Measurements from ENCODE around the gene PRPF6.
A peak's percentile ranks its signal among the peaks of the same experiment; 100 is the strongest.

The PRPF6 gene

DNA sequence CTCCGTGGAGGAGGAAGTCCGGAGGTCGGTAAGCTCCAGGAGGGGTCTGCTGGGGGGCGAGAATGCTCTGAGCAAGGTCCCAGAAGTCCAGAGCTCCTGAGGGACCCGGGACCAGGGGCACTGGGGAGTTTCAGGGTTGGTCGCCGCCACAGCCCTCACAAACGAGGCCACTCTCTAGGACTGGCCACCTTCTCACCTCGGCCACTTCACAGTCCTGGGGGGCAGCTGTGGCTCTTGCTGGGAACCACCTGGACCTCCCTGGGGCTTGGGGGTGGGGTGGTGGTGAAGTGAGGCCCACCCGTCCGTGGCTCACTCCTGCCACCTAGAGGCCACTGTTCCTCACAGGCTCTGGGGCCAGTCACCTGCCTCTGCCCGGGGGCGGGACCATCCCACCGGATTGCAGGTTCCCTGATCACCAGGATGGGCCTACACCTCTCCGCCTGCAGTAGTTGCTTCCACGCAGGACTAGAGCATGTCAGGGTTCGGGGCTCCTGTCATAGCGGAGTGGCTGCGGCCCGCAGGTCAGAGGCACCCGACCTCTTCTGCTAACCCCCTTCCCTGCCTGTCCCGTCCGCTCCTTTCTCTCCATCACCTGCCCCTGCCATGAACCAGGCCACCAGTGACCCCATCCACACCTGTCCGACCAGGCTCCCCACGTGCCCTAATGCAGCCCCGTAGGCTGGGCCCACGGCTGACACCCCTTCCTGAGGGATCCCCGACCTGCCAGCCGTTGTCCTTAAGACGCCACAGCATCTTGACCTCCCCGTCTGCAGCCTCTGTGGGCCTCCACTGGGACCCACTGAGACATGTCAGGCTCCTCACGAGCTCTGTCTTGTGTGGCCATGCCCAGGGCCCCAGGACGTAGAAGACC, 76.9 kb downstream of the PRPF6 start:
- DNase-seq (ENCODE audit: low read depth in 1 of 2, low spot score in 1 of 2) = peak; percentile 62 to 71

DNA sequence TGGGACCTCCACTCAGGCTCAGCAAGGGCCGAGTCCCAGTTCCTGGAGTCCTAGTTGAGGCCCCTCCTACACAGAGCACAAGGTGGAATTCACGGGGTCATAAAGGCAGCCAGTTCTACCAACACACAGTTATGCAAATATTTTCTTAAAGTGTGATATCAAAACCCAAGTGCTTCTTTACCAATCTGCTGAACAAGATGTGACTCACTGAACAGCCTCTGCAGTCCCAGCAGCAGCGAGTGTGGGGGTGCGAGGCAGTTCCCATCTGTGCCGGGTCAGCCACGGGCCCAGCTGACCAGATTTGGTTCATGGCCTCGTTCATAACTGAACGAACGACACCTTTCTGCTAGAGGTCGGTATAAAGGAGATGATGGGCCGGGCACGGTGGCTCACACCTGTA, 77.6 kb downstream of the PRPF6 start:
- no peak for DNase-seq (ENCODE audit: low read depth in 1 of 2, low spot score in 1 of 2)

DNA sequence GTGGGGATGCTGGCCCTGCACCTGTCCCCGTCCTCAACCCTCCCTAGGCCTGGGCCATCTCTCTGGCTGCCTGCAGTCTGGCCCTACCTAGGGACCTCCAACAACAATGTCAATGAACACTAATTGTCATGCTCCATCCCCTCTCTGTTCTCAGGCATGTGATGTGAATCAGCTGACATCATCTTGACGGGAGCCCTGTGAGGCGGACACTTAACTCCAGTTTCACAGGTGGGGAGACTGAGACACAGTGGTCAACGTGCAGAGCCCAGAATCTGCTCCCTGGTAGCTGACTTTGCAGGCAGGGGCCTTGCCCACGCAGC, 81.3 kb downstream of the PRPF6 start:
- DNase-seq (ENCODE audit: low read depth in 1 of 2, low spot score in 1 of 2) = no peak

DNA sequence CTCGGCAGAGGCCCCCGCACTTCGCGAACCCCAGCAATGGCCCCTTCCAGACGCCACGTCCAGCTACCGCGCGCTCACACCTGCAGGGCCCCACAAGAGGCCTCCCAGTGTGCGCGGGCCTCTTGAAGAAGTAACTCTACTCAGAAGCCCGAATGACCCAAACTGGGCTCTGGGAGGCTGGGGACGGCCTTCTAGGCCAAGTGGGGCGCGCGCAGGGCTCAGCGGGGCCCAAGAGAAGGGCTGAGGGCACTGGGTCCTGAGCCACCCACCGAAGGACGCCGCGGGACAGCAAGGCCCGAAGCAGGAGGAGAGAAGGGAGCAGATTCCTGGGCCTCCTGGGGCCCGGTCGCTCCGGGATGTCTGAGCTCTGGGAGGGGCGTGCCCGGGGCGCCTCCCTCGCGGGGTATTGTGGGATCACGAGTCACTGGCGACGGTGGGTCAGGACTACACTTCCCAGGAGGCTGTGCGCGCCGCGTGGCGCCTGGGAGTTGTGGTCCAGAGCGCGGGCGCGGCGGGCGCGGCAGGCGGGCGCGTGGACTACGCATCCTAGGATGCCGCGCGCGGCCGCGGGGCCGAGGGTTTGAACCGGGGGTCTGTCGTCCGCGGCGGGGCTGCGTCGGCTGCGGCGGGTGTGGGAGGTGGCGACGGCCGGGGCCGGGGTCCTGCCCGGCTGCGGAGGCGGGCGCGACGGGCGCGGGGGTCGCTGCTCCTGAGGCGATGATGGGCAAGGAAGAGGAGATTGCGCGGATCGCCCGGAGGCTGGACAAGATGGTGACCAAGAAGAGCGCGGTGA, 81.9 kb downstream of the PRPF6 start, which contains the start of gene TCEA2:
Gene TCEA2 (plus strand): TSS at position 603 of the 793 bp plus-strand sequence. CDS start 115 bp downstream, at position 718.
- peak; percentile 90 for DNase-seq (ENCODE audit: low read depth in 1 of 2, low spot score in 1 of 2)

DNA sequence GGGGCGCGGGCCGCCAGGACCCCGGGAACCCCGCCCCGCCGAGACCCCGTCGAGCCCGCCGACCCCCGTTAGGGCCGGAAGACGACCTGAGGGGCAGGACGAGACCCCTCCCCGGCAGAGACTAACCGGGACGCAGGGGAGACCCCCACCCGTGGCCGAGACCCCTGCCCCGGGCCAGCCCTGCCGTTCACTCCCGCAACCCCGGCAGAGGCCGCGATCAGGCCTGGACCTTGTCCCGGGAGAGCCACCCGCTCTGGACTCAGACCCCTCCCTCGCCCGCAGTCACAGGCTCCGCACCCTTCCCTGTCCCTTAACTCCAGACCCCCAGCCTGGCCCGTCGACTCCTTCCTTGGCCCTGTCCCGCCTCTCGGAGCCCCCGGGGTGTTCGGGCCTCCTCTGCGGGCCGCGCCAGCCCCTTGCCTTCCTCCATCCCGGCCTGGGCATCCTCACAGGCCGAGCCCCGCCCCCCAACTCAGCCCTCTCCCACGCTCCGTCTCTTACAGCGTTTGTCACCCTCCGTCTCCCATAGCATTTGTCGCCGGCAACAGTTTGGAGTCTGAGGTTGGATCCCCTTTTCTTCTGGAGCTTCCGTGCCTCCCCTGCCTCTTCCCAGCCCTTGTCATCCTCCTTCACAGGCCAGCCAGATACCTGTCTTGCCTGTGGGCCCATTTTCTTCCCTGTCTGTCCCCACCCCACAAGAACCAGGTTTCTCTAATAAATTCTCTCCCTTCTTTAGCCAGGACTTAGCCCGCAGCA, 82.6 kb downstream of the PRPF6 start:
- no peak for DNase-seq (ENCODE audit: low read depth in 1 of 2, low spot score in 1 of 2)

DNA sequence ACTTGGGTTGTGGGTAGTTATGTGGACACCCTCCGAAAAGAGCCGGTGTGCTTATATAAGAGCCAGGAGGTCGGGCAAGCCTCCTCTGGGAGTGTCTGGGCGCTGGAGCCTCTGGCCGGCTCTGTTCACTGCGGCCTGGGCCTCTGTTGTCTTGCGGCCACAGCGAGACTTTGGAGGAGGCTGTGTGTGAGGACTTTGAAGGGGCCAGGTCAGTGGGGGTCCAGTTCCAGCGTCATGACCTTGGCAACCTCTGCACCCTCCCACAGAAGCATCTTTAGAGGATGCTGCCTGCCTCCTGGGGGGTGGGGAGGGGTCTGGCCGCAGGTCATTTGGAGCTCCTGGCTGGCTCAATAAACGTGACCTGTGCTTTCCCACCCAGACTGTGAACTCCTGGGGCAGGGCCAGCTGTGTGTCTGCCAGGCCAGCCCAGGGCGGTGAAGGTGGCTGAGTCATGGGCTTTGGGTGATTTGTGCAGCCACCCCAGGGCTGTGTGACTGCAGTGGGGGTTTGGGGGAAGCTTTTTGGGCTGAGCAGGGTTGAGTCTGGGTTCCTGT, 83.3 kb downstream of the PRPF6 start:
- DNase-seq (ENCODE audit: low read depth in 1 of 2, low spot score in 1 of 2) = no peak

DNA sequence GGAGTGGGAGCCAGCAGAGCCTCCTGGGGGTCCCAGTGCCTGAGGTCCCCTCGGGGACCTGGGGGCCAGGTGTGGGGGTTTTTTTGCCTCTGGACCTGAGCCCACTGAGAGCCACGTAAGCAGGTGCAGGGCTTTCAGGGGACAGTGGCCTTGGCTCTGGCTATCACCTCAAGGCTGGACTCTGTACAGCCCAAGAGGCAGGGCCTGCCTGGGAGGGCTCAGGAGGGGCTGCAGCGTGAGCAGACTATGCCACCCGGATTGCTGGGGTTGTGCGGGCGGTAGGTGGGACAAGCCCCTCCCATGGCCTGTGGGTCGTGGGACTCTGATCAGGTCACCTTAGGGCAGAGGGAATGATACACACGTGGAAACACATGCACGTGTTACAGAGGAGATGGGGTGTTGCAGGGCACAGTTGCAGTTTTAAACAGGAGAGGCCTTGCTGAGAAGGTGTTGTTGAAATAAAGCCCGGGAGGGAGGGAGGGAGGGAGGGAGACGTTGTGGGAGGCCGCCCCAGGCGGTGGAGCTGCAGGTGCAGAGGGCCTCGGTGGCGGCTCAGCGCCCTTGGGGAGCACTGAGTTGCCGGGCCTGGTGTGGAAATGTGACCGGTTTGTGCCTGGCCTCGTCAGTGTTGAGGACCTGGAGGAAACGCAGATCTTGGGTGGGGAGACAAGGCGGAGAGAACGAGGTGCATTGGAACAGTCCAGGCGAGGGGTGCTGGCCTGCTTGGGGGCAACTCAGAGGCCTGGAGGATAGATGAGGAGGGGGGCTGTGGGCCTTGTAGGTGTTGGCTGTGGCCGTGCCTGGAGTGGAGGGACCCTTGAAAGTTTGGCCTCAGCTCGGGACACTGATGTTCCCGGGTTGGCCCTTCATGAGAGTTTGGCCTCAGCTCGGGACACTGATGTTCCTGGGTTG, 84.4 kb downstream of the PRPF6 start:
- DNase-seq (ENCODE audit: low read depth in 1 of 2, low spot score in 1 of 2) = no peak

DNA sequence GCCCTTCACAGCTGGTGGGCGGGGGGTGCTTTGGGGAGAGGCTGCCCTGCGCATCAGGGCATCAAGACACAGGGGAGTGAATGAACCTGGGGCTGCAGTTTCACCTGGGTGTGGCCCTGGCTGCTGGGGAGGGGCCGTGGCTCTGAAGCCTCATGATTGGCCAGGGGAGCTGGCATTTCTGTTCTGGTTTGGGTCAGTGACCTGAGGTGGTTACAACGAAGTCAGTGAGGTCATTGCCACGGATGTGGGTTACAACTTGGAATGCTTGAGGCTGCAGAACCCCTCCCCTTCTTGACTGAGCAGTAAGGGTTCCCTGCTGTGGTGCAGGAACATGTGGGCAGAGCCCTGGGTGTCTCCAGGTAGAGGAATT, 85.0 kb downstream of the PRPF6 start:
- DNase-seq (ENCODE audit: low read depth in 1 of 2, low spot score in 1 of 2) = no peak

DNA sequence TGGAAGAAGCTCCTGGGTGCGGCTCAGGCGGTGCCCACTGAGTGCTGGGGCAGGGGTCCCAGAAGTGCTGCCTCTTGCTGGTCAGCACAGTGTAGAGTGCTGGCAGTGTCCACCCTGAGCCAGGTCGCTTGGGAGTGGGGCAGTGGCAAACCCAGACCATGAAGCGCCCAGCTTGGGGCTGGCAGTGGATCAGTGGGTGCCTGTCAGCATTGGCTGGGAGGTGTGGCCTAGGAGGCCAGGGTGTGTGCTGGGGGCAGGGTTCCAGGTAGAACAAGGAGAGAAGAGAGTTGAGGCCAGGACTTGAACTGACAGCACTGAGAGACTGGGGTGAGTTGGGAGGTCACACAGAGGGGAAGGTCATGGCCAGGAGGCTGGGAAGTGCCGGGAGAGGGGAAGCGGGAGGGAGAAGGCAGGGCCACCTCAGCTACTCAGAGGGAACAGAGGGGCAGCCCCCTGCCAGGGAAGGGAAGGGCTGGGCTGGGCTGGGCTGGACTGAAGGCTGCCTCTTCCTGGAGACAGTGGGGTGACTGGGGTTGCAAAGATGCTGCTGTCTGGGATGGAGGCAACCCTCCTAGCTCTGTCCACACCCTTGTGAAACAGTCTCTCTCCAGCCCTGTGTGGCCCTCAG, 86.2 kb downstream of the PRPF6 start:
- no peak for DNase-seq (ENCODE audit: low read depth in 1 of 2, low spot score in 1 of 2)

DNA sequence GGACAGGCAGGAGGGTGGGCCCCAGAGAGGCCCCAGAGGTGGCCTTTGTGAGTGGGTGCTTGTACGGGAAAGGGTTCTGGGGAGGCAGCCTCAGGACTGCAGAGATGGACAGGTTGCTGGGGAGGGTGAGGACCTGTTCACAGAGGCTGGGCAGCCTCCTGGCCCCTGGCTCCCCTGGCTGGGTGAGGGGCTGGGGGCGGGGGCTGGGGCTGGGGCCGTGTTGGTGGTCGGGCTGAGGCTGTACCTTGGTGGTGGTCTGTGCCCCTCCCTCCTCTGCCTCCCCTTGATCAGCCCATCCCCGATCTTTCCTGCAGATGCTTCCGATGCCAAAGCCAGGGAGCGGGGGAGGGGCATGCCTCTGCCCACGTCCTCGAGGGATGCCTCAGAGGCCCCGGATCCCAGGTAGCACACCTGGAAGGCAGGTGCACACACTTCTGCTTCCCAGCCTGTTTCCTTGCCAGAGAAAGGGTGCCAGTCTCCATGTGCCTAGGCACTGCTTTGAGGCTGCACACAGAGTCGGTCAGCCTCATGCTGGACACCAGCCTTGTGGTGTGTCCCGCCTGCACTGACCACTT, 86.9 kb downstream of the PRPF6 start:
- no peak for DNase-seq (ENCODE audit: low read depth in 1 of 2, low spot score in 1 of 2)

DNA sequence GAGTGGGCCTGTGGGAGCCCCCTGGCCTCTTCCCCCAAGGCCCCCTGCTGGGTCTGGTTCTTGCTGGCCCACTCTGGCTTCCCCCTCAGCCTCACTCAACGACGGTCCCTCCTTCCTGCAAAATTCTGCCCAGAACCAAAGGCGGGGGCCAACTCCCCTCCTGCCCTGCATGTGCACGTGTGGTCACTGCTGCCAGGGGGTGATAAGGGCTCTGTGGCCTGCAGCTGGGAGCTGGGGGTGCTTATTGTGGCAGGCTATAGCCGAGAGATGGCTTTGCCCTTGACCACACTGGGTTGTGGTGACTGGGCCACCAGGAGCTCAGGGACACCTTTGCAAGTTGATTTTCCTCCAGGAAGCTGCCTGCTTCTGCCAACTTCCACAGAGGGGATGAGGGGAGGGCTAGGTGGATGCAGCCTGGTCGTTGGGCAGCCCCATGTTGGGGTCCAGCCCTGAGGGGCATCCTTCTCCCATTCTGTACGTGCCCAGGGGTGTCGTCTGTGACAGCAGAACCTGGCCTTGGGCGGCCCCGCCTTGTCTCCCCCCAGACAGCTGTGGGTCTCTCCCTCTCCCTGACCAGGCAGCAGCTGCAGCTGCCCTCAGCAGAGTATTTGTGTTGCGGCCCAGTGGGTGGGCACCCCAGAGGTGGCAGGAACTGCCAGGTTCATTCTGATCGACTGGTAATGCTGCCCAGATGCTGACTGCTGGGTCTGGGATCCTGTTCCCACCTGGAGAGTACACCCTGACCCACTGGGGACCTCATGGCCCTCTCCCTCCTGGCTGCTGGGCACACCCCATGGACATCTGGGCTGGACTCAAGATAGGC, 87.7 kb downstream of the PRPF6 start:
- DNase-seq (ENCODE audit: low read depth in 1 of 2, low spot score in 1 of 2) = no peak

DNA sequence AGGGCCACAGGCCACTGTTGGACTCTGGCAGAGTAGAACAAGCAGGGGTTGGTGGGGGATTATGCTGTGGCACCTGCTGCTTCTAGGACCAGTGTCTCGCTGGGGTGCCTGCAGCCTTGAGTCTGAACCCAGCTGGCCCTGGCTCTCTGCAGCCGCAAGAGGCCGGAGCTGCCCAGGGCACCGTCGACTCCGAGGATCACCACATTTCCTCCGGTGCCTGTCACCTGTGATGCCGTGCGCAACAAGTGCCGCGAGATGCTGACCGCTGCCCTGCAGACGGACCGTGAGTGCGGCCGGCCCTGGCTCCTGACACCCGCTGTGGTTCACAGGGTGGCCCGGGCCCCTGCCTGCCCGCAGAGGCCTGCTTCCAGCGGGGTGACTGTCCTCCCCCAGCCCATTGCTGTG, 88.3 kb downstream of the PRPF6 start:
- DNase-seq (ENCODE audit: low read depth in 1 of 2, low spot score in 1 of 2) = no peak

DNA sequence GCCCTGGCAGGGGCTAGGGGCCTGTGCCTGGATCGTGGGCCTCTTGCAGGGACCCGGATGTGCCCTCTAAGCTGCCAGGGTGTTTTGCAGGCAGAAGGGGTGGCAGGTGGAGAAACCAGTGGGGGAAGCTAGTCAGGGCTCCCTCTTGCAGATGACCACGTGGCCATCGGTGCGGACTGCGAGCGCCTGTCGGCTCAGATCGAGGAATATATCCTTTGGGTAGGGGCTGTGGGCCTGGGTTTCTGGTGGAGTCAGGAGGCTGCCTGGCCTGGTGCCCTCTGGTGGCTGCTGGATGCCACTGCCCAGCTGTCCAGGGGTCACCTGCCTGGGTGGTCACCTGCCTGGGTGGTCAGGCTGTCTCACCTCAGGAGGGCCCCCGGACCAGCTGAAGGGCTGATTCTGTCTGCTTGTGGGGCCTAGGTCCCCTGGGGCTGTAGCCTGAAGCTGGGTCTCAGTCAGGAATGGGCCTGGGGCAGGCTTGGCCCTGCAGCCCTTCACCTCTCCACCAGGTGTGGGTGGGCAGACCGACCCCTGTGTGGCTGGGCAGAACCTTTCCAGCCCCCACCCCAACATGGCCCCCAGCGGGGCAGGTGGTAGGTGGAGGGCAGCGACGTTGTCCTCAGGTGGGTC, 88.8 kb downstream of the PRPF6 start:
- no peak for DNase-seq (ENCODE audit: low read depth in 1 of 2, low spot score in 1 of 2)

DNA sequence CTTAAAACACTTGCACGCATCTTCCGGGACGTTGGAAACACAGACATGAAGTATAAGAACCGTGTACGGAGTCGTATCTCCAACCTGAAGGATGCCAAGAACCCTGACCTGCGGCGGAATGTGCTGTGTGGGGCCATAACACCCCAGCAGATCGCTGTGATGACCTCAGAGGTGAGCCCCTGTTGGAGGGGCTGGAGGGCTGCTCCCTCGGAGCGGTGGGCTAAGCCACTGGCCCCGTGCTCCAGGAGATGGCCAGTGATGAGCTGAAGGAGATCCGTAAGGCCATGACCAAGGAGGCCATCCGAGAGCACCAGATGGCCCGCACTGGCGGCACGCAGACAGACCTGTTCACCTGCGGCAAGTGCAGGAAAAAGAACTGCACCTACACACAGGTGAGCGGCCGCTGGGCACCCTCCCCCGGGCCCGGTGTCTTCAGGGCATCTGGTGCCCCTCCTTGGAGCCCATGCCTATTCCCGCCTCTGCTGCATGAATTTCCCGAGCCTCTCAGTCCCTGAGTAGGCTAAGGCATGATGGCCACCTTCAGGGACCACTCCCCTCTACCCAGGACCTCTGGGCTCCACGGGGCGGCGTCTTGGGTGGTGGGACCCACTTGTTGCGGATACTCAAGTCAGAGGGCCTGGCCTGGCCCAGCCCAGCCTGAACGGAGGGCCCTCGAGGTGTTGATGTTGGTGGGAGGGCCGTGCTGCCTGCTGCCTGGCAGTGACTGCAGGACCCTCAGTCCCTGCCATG, 89.5 kb downstream of the PRPF6 start:
- DNase-seq (ENCODE audit: low read depth in 1 of 2, low spot score in 1 of 2) = no peak

DNA sequence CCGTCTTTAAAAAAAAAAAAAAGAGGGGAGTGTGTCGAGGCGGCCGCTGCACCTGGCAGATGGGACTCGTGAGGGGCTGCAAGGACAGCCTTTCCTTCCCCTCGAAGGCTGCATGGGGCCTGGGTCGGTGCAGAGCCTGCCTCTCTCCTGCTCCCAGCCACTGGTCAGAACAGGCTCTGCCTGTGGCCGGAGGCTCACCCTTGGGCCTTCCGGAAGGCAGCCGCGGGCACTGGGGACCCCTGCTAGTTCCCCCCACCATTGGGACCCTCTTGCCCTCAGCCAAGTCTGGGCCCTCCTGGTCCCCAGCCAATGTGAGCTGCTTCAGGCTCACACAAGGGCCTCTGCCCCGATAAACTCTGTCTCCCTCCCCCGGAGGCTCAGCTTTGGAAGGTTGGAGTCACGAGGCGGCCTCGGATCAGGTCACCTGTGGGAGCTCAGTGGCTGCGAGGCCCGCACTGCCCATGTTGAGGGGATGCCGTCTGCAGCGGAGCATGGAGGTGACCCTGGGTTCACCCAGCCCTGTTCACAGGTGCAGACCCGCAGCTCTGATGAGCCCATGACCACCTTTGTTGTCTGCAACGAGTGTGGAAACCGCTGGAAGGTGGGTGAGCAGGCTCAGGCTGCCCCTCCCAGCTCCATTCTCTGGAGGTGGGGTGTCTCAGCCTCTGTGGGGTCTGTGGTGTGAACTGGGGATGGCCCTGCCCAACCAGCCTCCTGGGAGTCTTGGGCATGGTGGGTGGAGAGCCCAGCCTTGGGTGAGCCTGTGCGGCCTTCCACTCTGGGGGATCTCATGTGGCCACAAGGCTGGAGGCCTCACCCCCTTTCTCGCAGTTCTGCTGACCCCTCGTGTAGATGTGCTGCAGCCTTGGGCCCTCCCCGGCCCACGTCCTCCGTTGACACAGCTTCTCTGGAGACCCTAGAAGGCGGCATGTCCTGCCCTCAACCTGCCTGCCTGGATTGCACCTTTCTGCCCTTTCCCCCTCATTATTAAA, 90.7 kb downstream of the PRPF6 start:
- DNase-seq (ENCODE audit: low read depth in 1 of 2, low spot score in 1 of 2) = no peak

DNA sequence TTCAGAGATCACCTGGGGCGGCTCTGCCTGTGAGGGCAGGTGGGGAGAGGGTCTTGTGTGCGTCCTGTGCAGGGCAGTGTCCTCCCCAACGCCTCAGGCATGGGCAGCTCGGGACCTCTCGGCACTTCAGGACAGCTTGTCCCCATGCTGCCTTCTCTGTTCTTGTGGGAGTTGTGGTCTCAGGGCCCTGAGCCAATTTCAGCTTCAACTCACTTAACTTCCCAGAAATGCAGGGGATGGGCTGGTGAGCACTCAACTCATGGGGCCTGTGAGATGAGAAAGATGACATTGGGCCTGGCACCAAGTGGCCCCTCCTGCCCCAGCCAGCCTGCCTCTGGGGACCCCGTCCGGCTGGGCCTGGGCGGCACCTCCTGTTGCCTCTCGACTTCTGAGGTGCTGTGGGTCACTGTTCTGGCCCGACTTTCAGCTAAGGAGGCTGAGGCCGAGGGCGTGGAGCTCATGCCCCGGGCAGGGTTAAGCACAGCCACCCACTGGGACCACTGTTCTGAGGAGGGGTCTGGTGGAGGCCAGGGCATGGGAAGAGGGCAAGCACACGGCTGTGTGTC, 91.6 kb downstream of the PRPF6 start:
- no peak for DNase-seq (ENCODE audit: low read depth in 1 of 2, low spot score in 1 of 2)

All from stimulated activated CD4-positive, alpha-beta T cell treated with anti-CD3 and anti-CD28 coated beads, Interleukin-15, amount 100 ng/mL, for 1 hour (primary cell).